Kidney (tissue), 14 donors: ENCODE measurements around the gene TMEM184C. TPM values are rescaled to one million over a fixed set of nuclear protein-coding genes. Genes with fewer than 3 reads are reported as not detected.
A peak's percentile ranks its signal among the peaks of the same experiment; 100 is the strongest.

ENCODE experiments used
- DNase-seq, 5 donors: peaks; one replicate each; pipeline ENCODE4 v3.0.0-alpha.2; 2013 to 2020
- FAIRE-seq: peaks from 2 replicates; lab custom pipeline; 2012; peaks lifted over from hg19 to GRCh38; lab: Jason Lieb, UNC
- H3K27ac ChIP-seq, 2 donors: one replicate each; pipeline ENCODE4 v1.7.0; 2013; ENCODE audit warnings: low read depth in 2 of 2, low read length in 2 of 2, inconsistent platforms in 1 of 2
- H3K27me3 ChIP-seq: one replicate; pipeline ENCODE4 v1.7.1; 2013; ENCODE audit warnings: low read length, inconsistent platforms; ENCODE audit not compliant: control insufficient read depth, insufficient read depth
- H3K36me3 ChIP-seq, 3 donors: one replicate each; pipeline versions ENCODE4 v1.7.0 to v1.7.1; 2013; ENCODE audit warnings: low read length in 3 of 3, control low read depth in 1 of 3, inconsistent platforms in 1 of 3; ENCODE audit not compliant: insufficient read depth in 3 of 3, control insufficient read depth in 2 of 3
- H3K4me1 ChIP-seq, 3 donors: one replicate each; pipeline versions ENCODE4 v1.7.0 to v1.7.1; 2013; ENCODE audit warnings: low read length in 3 of 3, inconsistent platforms in 1 of 3, low read depth in 1 of 3; ENCODE audit not compliant: control insufficient read depth in 2 of 3, insufficient read depth in 2 of 3
- H3K4me3 ChIP-seq, 3 donors: one replicate each; pipeline versions ENCODE4 v1.7.0 to v1.8.1; 2013; ENCODE audit warnings: low read length in 3 of 3, control low read depth in 1 of 3, inconsistent platforms in 1 of 3
- H3K9ac ChIP-seq, 3 donors: one replicate each; pipeline versions ENCODE4 v1.7.0 to v1.7.1; 2013; ENCODE audit warnings: low read length in 3 of 3, control low read depth in 1 of 3, inconsistent platforms in 1 of 3
- H3K9me3 ChIP-seq, 3 donors: one replicate each; pipeline versions ENCODE4 v1.7.0 to v1.7.1; 2013; ENCODE audit warnings: low read length in 3 of 3, control low read depth in 1 of 3, inconsistent platforms in 1 of 3; ENCODE audit not compliant: control insufficient read depth in 2 of 3, insufficient read depth in 1 of 3
- intact Hi-C: fragments of 100-400 bp; cut with DNase I; formaldehyde crosslinking; loops from one replicate; pipeline ENCODE4 v1.11.1; 2022
- polyA plus RNA-seq: library from polyadenylated mRNA; stranded (reverse); fragments of 350-450 nt; fragmentation: Illumina TruSeq; extraction: RNeasy Lipid Tissue Mini Kit (QIAGEN cat#74804); gene quantifications from one replicate; pipeline ENCODE4 v1.2.3, GENCODE V29; 2014; ENCODE audit warnings: low read depth, low replicate concordance; ENCODE audit not compliant: insufficient read depth
- total RNA-seq: library from RNA; stranded (reverse); fragmentation: NEBNext Ultra II Directional; extraction: Animal tissue kit (Norgen Biotek cat#: 25700); gene quantifications from one replicate; pipeline ENCODE4 v1.2.1, GENCODE V29; 2021
- TF ChIP-seq, protein P1 (sequence below): IDR thresholded peaks from 3 replicates; pipeline ENCODE4 v1.5.1; 2012; ENCODE audit warnings: mild to moderate bottlenecking, moderate library complexity, borderline replicate concordance; ENCODE audit not compliant: insufficient read depth; ENCODE audit errors: extremely low read depth
- donor health status: control.
- donor health status: control.
- donor health status: control.
- donor health status: control.
- donor health status: control.
- donor health status: DM: yes; HTN: yes; CAD: no.
- donor health status: Normal renal cell carcinoma (clear cell type).

TMEM184C gene
- total and polyA plus RNA-seq, 2 donors from 2014 or later, result 16.2 to 33.7 TPM

DNA sequence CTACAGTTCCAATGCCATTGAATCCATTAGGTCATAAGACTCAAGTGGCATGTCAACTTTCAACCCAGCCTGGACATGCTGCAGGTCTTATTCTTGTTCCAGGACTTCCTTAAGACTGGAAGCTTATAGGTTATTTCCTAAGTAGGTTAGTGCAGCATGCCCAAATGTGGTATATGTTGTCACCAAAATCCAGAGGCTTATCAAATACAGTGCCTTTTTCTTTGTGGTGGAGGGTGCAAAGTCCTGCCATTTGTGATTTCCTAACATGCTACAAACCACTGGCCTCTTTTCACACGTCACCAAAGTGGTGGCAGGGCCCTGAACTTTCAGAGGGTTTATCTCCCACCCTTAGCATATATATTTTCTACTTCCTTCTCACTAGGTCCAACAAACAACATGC, 9.7 kb upstream of the TMEM184C start:
- Histone ChIP-seq H3K4me1 (no peaks in the 10 kb centered on the region), H3K36me3 (no peaks in the 10 kb centered on the region), H3K9me3 (no peaks in the 10 kb centered on the region), H3K27me3 (no peaks in the 10 kb centered on the region), H3K27ac (no peak overlapping the region), H3K9ac (no peak overlapping the region), H3K4me3 (no peak overlapping the region)
- DNase-seq, result no peak
- intact Hi-C loops, result no loop called here
- no peak for FAIRE-seq
- TF ChIP-seq, protein P1, sequence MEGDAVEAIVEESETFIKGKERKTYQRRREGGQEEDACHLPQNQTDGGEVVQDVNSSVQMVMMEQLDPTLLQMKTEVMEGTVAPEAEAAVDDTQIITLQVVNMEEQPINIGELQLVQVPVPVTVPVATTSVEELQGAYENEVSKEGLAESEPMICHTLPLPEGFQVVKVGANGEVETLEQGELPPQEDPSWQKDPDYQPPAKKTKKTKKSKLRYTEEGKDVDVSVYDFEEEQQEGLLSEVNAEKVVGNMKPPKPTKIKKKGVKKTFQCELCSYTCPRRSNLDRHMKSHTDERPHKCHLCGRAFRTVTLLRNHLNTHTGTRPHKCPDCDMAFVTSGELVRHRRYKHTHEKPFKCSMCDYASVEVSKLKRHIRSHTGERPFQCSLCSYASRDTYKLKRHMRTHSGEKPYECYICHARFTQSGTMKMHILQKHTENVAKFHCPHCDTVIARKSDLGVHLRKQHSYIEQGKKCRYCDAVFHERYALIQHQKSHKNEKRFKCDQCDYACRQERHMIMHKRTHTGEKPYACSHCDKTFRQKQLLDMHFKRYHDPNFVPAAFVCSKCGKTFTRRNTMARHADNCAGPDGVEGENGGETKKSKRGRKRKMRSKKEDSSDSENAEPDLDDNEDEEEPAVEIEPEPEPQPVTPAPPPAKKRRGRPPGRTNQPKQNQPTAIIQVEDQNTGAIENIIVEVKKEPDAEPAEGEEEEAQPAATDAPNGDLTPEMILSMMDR, result no peak

DNA sequence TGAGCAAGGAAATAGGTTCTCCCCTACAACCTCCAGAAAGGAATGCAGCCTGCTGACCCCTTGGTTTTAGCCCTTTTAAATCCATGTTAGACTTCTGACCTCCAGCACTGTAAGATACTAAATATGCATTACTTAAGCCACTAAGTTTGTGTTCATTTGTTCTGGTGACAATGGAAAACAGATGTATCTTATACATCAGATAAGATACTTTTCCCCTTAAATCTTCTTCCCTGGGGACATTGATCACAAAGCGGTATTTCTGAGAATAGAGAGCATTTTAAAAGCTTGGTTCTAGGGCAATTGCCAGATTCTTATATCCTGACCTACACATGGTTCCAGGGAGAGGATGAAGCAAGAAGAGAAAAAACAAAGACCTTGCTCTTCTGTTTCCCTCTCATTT, 6.5 kb upstream of the TMEM184C start:
- no peaks in the 10 kb centered on the region for H3K4me1 ChIP-seq
- TF ChIP-seq, protein P1, result no peak
- DNase-seq (no peak), FAIRE-seq (no peak)
- no peaks in the 10 kb centered on the region for H3K36me3 ChIP-seq
- H3K9me3 ChIP-seq, result no peaks in the 10 kb centered on the region
- intact Hi-C loops, result no loop called here
- H3K27ac ChIP-seq, result no peak overlapping the region
- no peak overlapping the region for H3K9ac ChIP-seq
- no peak overlapping the region for H3K4me3 ChIP-seq
- H3K27me3 ChIP-seq, result no peaks in the 10 kb centered on the region

DNA sequence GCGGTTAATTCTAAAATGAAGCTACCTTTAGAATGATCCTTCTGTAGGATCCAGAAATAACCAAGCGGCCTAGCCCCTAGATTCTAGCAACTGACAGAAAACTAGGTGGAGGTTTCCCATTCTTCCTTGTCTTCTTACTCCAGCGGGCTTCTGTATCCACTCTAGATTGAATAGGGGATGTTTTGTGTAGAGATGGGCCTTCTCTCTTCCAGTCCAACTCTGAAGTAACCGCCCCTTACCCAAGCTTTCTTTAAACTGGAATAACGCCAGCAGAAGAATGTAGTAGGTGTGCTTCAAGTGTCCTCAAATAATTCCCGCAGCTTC, 386 bp upstream of the TMEM184C start:
- intact Hi-C loops, result no loop called here
- Histone ChIP-seq H3K9ac (peak overlapping the region in 2 of 3 donors; percentile 55 to 76), H3K4me3 (peak overlapping the region; percentile 90 to 92 (median 91)), H3K36me3 (peaks cover 0 to 5% (median 3%) of the 10 kb centered on the region in 3 donors), H3K27ac (peak overlapping the region in 1 of 2 donors; percentile 81), H3K27me3 (no peaks in the 10 kb centered on the region), H3K4me1 (peaks cover 0 to 9% (median 6%) of the 10 kb centered on the region in 3 donors), H3K9me3 (no peaks in the 10 kb centered on the region)
- FAIRE-seq, result no peak
- TF ChIP-seq, protein P1, result no peak
- no peak for DNase-seq
